H1 (cell line): Measurements from ENCODE around the gene MPV17. TPM values are rescaled to one million over a fixed set of nuclear protein-coding genes. Genes with fewer than 3 reads are reported as not detected.

ENCODE experiments used
- CTCF ChIA-PET: fragments of 300-600 bp; sonication (Branson Sonifier 250); formaldehyde crosslinking; loops from one replicate; lab custom pipeline; 2021; ENCODE audit not compliant: partially characterized antibody; lab: Charles Lee
- POLR2A ChIA-PET: fragments of 300-600 bp; sonication (Branson Sonifier 250); formaldehyde crosslinking; loops from one replicate; lab custom pipeline; 2021; ENCODE audit warnings: inconsistent platforms; ENCODE audit not compliant: partially characterized antibody; lab: Charles Lee
- DNase-seq, 2 experiments: peaks; one replicate each; pipeline versions ENCODE4 v3.0.0 to v3.0.0-alpha.2; 2010 to 2022; ENCODE audit warnings: low spot score in 2 of 2, low read depth in 1 of 2, mixed read lengths in 1 of 2
- FAIRE-seq: peaks from 2 replicates; lab custom pipeline; 2011; peaks lifted over from hg19 to GRCh38; lab: Jason Lieb, UNC
- H2AFZ ChIP-seq: 2 replicates; pipeline ENCODE4 v1.8.1; 2012; ENCODE audit warnings: low read length, inconsistent platforms
- H2AK5ac ChIP-seq: 2 replicates; pipeline ENCODE4 v1.6.1; 2013; ENCODE audit warnings: low read depth, low read length
- H2BK120ac ChIP-seq: replicated peaks from 2 replicates; pipeline ENCODE3; 2013; ENCODE audit warnings: low read depth, low read length, inconsistent platforms
- H2BK12ac ChIP-seq: 2 replicates; pipeline ENCODE4 v1.6.1; 2013; ENCODE audit warnings: low read depth, low read length
- H2BK15ac ChIP-seq: 2 replicates; pipeline ENCODE4 v1.6.1; 2013; ENCODE audit warnings: low read length
- H2BK20ac ChIP-seq: 2 replicates; pipeline ENCODE4 v1.6.1; 2013; ENCODE audit warnings: low read length
- H2BK5ac ChIP-seq: 2 replicates; pipeline ENCODE4 v1.6.1; 2013; ENCODE audit warnings: low read depth, low read length
- H3K14ac ChIP-seq: 2 replicates; pipeline ENCODE4 v1.6.1; 2013; ENCODE audit warnings: inconsistent platforms; ENCODE audit not compliant: insufficient read length
- H3K18ac ChIP-seq: 2 replicates; pipeline ENCODE4 v1.6.1; 2013; ENCODE audit warnings: low read length; ENCODE audit errors: extremely low read depth
- H3K23ac ChIP-seq: 2 replicates; pipeline ENCODE4 v1.6.1; 2013; ENCODE audit warnings: inconsistent platforms; ENCODE audit not compliant: insufficient read length
- H3K23me2 ChIP-seq: 2 replicates; pipeline ENCODE4 v1.6.1; 2013; ENCODE audit warnings: low read depth, low read length
- H3K27ac ChIP-seq: 2 replicates; pipeline ENCODE4 v1.6.1; 2011; ENCODE audit warnings: low read depth, low read length, inconsistent platforms
- H3K27me3 ChIP-seq, 4 experiments: replicated peaks in 1 of 4; 1 replicate in 1 of 4; 2 replicates in 3 of 4; pipeline versions ENCODE4 v1.6.1 to v1.8.1; 2011 to 2013; ENCODE audit warnings: low read length in 3 of 4, mild to moderate bottlenecking in 3 of 4, inconsistent platforms in 2 of 4, mixed read lengths in 2 of 4, moderate library complexity in 1 of 4; ENCODE audit not compliant: control insufficient read depth in 3 of 4, insufficient read depth in 3 of 4; ENCODE audit errors: extremely low read depth in 1 of 4
- H3K36me3 ChIP-seq, 4 experiments: 2 replicates each; pipeline versions ENCODE4 v1.6.1 to v1.8.1; 2011 to 2013; ENCODE audit warnings: mild to moderate bottlenecking in 4 of 4, low read length in 3 of 4, moderate library complexity in 2 of 4, control low read depth in 1 of 4, inconsistent platforms in 1 of 4; ENCODE audit not compliant: insufficient read depth in 4 of 4, control insufficient read depth in 2 of 4
- H3K4ac ChIP-seq: replicated peaks from 2 replicates; pipeline ENCODE3; 2013; ENCODE audit warnings: low read length, low read depth, mixed read lengths, inconsistent platforms; ENCODE audit not compliant: insufficient read length
- H3K4me1 ChIP-seq, 4 experiments: replicated peaks in 1 of 4; 1 replicate in 1 of 4; 2 replicates in 3 of 4; pipeline versions ENCODE4 v1.6.1 to v1.8.1; 2011 to 2013; ENCODE audit warnings: low read length in 3 of 4, inconsistent platforms in 2 of 4, mixed read lengths in 1 of 4; ENCODE audit not compliant: insufficient read depth in 4 of 4, control insufficient read depth in 3 of 4
- H3K4me2 ChIP-seq, 2 experiments: 2 replicates each; pipeline versions ENCODE4 v1.6.1 to v1.8.1; 2011 to 2013; ENCODE audit warnings: low read depth in 2 of 2, low read length in 2 of 2, control low read depth in 1 of 2, inconsistent platforms in 1 of 2, mild to moderate bottlenecking in 1 of 2; ENCODE audit not compliant: insufficient read depth in 1 of 2
- H3K4me3 ChIP-seq, 4 experiments: fragments of 200-600, 300-600 bp in 1 of 4; sonication (generic), shearing (Covaris generic), sonication (Bioruptor Twin) in 1 of 4; 2 replicates each; pipeline versions ENCODE4 v1.5.1 to v1.8.1; 2011 to 2016; ENCODE audit warnings: low read length in 4 of 4, low read depth in 3 of 4, control low read depth in 2 of 4, inconsistent platforms in 2 of 4, mild to moderate bottlenecking in 2 of 4, mixed read lengths in 1 of 4, moderate library complexity in 1 of 4; ENCODE audit not compliant: insufficient read depth in 2 of 4; ENCODE audit errors: extremely low read depth in 1 of 4
- H3K56ac ChIP-seq: replicated peaks from 2 replicates; pipeline ENCODE3; 2013; ENCODE audit warnings: low read depth, mild to moderate bottlenecking, mixed read lengths, low read length, inconsistent platforms; ENCODE audit not compliant: insufficient read length
- H3K79me1 ChIP-seq: 2 replicates; pipeline ENCODE4 v1.6.1; 2013; ENCODE audit warnings: low read depth, low read length, control low read depth
- H3K79me2 ChIP-seq, 2 experiments: 2 replicates each; pipeline versions ENCODE4 v1.6.1 to v1.8.1; 2012 to 2013; ENCODE audit warnings: low read length in 2 of 2, mild to moderate bottlenecking in 2 of 2, inconsistent platforms in 1 of 2; ENCODE audit not compliant: insufficient read depth in 2 of 2, control insufficient read depth in 1 of 2
- H3K9ac ChIP-seq, 4 experiments: replicated peaks in 1 of 4; 1 replicate in 1 of 4; 2 replicates in 3 of 4; pipeline versions ENCODE4 v1.6.1 to v1.8.1; 2011 to 2013; ENCODE audit warnings: low read depth in 3 of 4, low read length in 3 of 4, control low read depth in 2 of 4, mild to moderate bottlenecking in 2 of 4, moderate library complexity in 2 of 4, inconsistent platforms in 1 of 4; ENCODE audit errors: extremely low read depth in 1 of 4
- H3K9me3 ChIP-seq, 2 experiments: 2 replicates each; pipeline versions ENCODE4 v1.6.1 to v1.8.1; 2012 to 2013; ENCODE audit warnings: mild to moderate bottlenecking in 2 of 2, moderate library complexity in 2 of 2, control low read depth in 1 of 2, inconsistent platforms in 1 of 2, low read depth in 1 of 2, low read length in 1 of 2, mixed read lengths in 1 of 2; ENCODE audit not compliant: insufficient read depth in 2 of 2
- H4K20me1 ChIP-seq, 2 experiments: replicated peaks in 1 of 2; 2 replicates each; pipeline versions ENCODE3 to v1.8.1; 2011 to 2013; ENCODE audit warnings: inconsistent platforms in 2 of 2, low read length in 2 of 2, mild to moderate bottlenecking in 1 of 2; ENCODE audit not compliant: insufficient read depth in 2 of 2, control insufficient read depth in 1 of 2
- H4K5ac ChIP-seq: 2 replicates; pipeline ENCODE4 v1.6.1; 2013; ENCODE audit warnings: low read length, low read depth, mixed read lengths, inconsistent platforms; ENCODE audit not compliant: insufficient read length
- H4K8ac ChIP-seq: 2 replicates; pipeline ENCODE4 v1.8.0; 2013; ENCODE audit warnings: mild to moderate bottlenecking, moderate library complexity, low read length, inconsistent platforms; ENCODE audit not compliant: insufficient read depth; ENCODE audit errors: extremely low read depth
- H4K91ac ChIP-seq: replicated peaks from 2 replicates; pipeline ENCODE3; 2013; ENCODE audit warnings: low read length, mixed read lengths, inconsistent platforms; ENCODE audit not compliant: insufficient read length
- CTCF ChIP-seq, 3 experiments: IDR thresholded peaks; 1 replicate in 2 of 3; 2 replicates in 1 of 3; pipeline versions ENCODE4 v1.5.1 to v1.6.1; 2011; ENCODE audit warnings: low read length in 3 of 3, mild to moderate bottlenecking in 3 of 3, inconsistent platforms in 2 of 3, low read depth in 1 of 3, moderate library complexity in 1 of 3; ENCODE audit not compliant: insufficient read depth in 1 of 3; ENCODE audit errors: control extremely low read depth in 1 of 3
- HDAC6 ChIP-seq: IDR thresholded peaks from one replicate; pipeline ENCODE4 v1.7.1; 2012; ENCODE audit warnings: low read depth, mild to moderate bottlenecking, inconsistent platforms, low read length, moderate library complexity
- KDM4A ChIP-seq: IDR thresholded peaks from one replicate; pipeline ENCODE4 v1.7.1; 2012; ENCODE audit warnings: low read depth, mild to moderate bottlenecking, moderate library complexity, low read length, inconsistent platforms; ENCODE audit not compliant: severe bottlenecking
- POLR2A ChIP-seq, 2 experiments: IDR thresholded peaks; 1 replicate in 1 of 2; 2 replicates in 1 of 2; pipeline ENCODE4 v1.6.1; 2011; ENCODE audit warnings: low read depth in 2 of 2, low read length in 2 of 2, mild to moderate bottlenecking in 2 of 2; ENCODE audit errors: control extremely low read depth in 1 of 2
- SAP30 ChIP-seq: fragments of 300-600 bp; sonication (generic); IDR thresholded peaks from 2 replicates; pipeline ENCODE4 v1.7.1; 2012; ENCODE audit warnings: low read length, moderate library complexity, mild to moderate bottlenecking, inconsistent platforms; ENCODE audit not compliant: insufficient read depth, insufficient replicate concordance
- SIRT6 ChIP-seq: IDR thresholded peaks from one replicate; pipeline ENCODE4 v1.7.1; 2012; ENCODE audit warnings: low read length, inconsistent platforms
- YY1 ChIP-seq: IDR thresholded peaks from 2 replicates; pipeline ENCODE4 v1.6.1; 2011; ENCODE audit warnings: low read depth, mild to moderate bottlenecking, low read length
- ZNF274 ChIP-seq: IDR thresholded peaks from 2 replicates; pipeline ENCODE4 v1.7.0; 2012; ENCODE audit warnings: low read length, borderline replicate concordance; ENCODE audit errors: extremely low read depth
- WGBS, 2 experiments: shearing (Covaris generic) in 1 of 2; methylation state at CpG; one replicate each; pipeline versions ENCODE4 v1.1.6 to v1.1.7; 2013 to 2015; ENCODE audit warnings: low lambda C conversion rate in 2 of 2, mixed read lengths in 2 of 2, inconsistent platforms in 1 of 2, low coverage in 1 of 2, missing lambda C conversion rate in 1 of 2; ENCODE audit not compliant: insufficient replicate concordance in 2 of 2, insufficient coverage in 1 of 2, insufficient read length in 1 of 2; ENCODE audit errors: extremely low coverage in 1 of 2, missing lambda C conversion rate in 1 of 2; 5-methylcytosine and 5-hydroxymethylcytosine counted together
- polyA plus RNA-seq, 7 experiments: library from polyadenylated mRNA; depleted of rRNA in 3 of 7; stranded (reverse) in 5 of 7; unstranded in 2 of 7; fragments of >200 nt in 5 of 7; fragments of 200-250 nt in 2 of 7; gene quantifications; 1 replicate in 5 of 7; 2 replicates in 1 of 7; 4 replicates in 1 of 7; pipeline versions ENCODE4 v1.2.1 to v1.2.3, GENCODE V29; 2011 to 2013; ENCODE audit warnings: missing spikeins in 2 of 7, mixed read lengths in 2 of 7
- total RNA-seq: library from RNA; stranded (reverse); fragmentation: NEBNext Ultra II Directional; extraction: Animal tissue kit (Norgen Biotek cat#: 25700); gene quantifications from 2 replicates; pipeline ENCODE4 v1.2.1, GENCODE V29; 2021

MPV17 gene
- total and polyA plus RNA-seq, 2 of the 8 experiments (the other 6 are each of a cell fraction or from before 2014, with no cell fraction given): 45.2 to 181 TPM

DNA sequence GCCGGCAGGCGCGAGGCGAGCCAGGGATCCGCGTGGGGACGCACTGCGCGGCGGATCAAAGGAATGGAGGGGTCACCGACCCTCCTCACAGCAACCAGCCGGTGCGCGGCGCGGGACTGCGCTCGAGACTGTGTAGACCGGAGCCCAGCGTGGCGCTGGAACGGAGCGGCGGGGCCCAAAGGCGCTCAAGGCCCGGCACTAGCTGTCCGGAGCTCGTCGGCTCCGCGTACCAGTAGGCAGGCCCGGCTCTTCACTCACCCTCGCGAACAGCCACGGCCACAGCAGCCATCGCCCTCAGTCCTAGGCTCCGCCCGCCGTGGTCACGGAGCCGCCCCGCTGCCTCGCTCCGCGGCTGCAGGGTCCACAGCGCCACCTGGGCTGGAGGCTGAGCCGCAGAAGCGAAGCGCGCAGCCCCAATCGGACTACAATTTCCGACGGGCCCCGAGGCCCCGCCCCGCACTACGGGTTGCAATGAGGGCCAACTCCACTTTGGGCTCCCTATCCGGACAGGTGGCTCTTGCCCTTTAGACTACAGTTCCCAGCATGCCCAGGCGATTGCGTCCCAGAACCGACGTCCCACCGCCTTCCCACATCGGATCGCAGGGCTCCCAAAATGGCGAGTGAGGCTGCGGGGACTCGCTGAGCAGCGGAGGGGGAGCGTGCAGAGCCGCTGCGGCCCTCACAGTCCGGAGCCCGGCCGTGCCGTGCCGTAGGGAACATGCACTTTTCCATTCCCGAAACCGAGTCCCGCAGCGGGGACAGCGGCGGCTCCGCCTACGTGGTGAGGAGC, 47.3 kb upstream of the MPV17 start, which contains the start of the genes EIF2B4 and SNX17:
TSS of gene EIF2B4 (minus strand) at position 313 of the 790 bp plus-strand sequence. CDS start at position 289, 24 bp downstream.
TSS of gene SNX17 (plus strand) at position 591 of the 790 bp plus-strand sequence. CDS start at position 719, 128 bp downstream.
- H3K27ac ChIP-seq: peak within 1 kb of the TSS; percentile 62
- no peak within 1 kb of the TSS for H3K4ac ChIP-seq
- CTCF ChIA-PET: interaction anchor here (0.8 to 2.8 kb wide), 22 partner anchors 9 to 278 kb away, joined by 3 to 10 read pairs (median 4); partner anchors contain the start of genes GTF3C2 and UCN
- H3K79me2 ChIP-seq: peaks cover 2 to 21% of the 10 kb centered on the region in 2 experiments; a peak in 3 of 4 replicates
- H3K56ac ChIP-seq: peak within 1 kb of the TSS; percentile 67
- no peaks in the 10 kb centered on the region for H3K27me3 ChIP-seq
- peak within 1 kb of the TSS; percentile 94 for H4K8ac ChIP-seq
- WGBS, 2 experiments: 1% methylated on average over 78 of the region's 85 CpGs; no CpG with 5 or more reads in 1 of the 2 experiments
- peaks cover 0 to 14% of the 10 kb centered on the region in 2 experiments for H4K20me1 ChIP-seq
- H3K4me2 ChIP-seq: peak within 1 kb of the TSS; percentile 77 to 81
- H2BK120ac ChIP-seq: no peak within 1 kb of the TSS
- peak within 1 kb of the TSS; percentile 49 for H4K91ac ChIP-seq
- DNase-seq (peak; percentile 98 to 99), FAIRE-seq (no peak)
- H2AFZ ChIP-seq: peak within 1 kb of the TSS; percentile 38
- H3K9me3 ChIP-seq: no peaks in the 10 kb centered on the region
- peak within 1 kb of the TSS; percentile 32; the same call in 1 of the 2 replicates for H2BK15ac ChIP-seq
- H3K79me1 ChIP-seq: peaks cover 5% of the 10 kb centered on the region; the same call in 1 of the 2 replicates
- POLR2A ChIA-PET: interaction anchor here (0.8 to 8.2 kb wide), 17 partner anchors 8 to 162 kb away, joined by 3 to 135 read pairs (median 3); partner anchors contain the start of genes FNDC4, GTF3C2, MPV17 and NRBP1
- peak within 1 kb of the TSS; percentile 72 to 99 (median 88) for H3K4me3 ChIP-seq
- H2AK5ac ChIP-seq: no peak within 1 kb of the TSS
- peak within 1 kb of the TSS; percentile 57 to 91 (median 86) for H3K9ac ChIP-seq
- no peak within 1 kb of the TSS for H3K14ac ChIP-seq
- H3K18ac ChIP-seq: peak within 1 kb of the TSS; percentile 86
- H3K36me3 ChIP-seq: peaks cover 25 to 51% (median 42%) of the 10 kb centered on the region in 4 experiments
- H2BK5ac ChIP-seq: peak within 1 kb of the TSS; percentile 84; the same call in 1 of the 2 replicates
- H4K5ac ChIP-seq: peak within 1 kb of the TSS; percentile 85
- H3K4me1 ChIP-seq: peaks cover 0 to 4% (median 2%) of the 10 kb centered on the region in 4 experiments; a peak in 4 of 7 replicates
- no peak within 1 kb of the TSS for H3K23ac ChIP-seq
- H3K23me2 ChIP-seq: peaks cover 8% of the 10 kb centered on the region
- no peak within 1 kb of the TSS for H2BK20ac ChIP-seq
- no peak within 1 kb of the TSS for H2BK12ac ChIP-seq
- TF ChIP-seq YY1 (peak; percentile 92), ZNF274 (no peak), HDAC6 (no peak), SAP30 (no peak), CTCF (IDR thresholded peaks at IDR 0.05; ENCODE audit: control extremely low read depth in 1 of 3, insufficient read depth in 1 of 3, low read depth in 1 of 3, low read length in 3 of 3) (peak in 2 of 3 experiments; percentile 71 to 87; a peak in 3 of 4 replicates), KDM4A (peak; percentile 97), POLR2A (IDR thresholded peaks at IDR 0.05; ENCODE audit: control extremely low read depth in 1 of 2, low read depth in 2 of 2, low read length in 2 of 2) (peak in 1 of 2 experiments; percentile 84; a peak in 2 of 3 replicates), SIRT6 (no peak)
